HepG2 (cell line): ENCODE measurements around the gene NME7. TPM values are rescaled to one million over a fixed set of nuclear protein-coding genes. Genes with fewer than 3 reads are reported as not detected.
A peak's percentile ranks its signal among the peaks of the same experiment; 100 is the strongest.

Experiments
- ATF3 ChIP-seq: sonication (generic); formaldehyde crosslinking; IDR thresholded peaks from 2 replicates; pipeline ENCODE4 v1.4.0; 2020; ENCODE audit warnings: missing genetic modification reagents
- EZH2 ChIP-seq: conservative IDR thresholded peaks from 2 replicates; pipeline ENCODE4 v1.6.1; 2012; ENCODE audit warnings: mild to moderate bottlenecking, low read depth, low read length, moderate library complexity
- NPAS2 ChIP-seq: sonication (generic); formaldehyde crosslinking; IDR thresholded peaks from 2 replicates; pipeline ENCODE4 v1.8.0; 2022; ENCODE audit warnings: mild to moderate bottlenecking, missing genetic modification reagents, borderline replicate concordance
- RBAK ChIP-seq: sonication (generic); formaldehyde crosslinking; IDR thresholded peaks from 2 replicates; pipeline ENCODE4 v1.5.1; 2020; ENCODE audit warnings: mild to moderate bottlenecking, missing genetic modification reagents
- SIN3A ChIP-seq: IDR thresholded peaks from 2 replicates; pipeline ENCODE4 v1.6.1; 2011; ENCODE audit warnings: low read depth, mild to moderate bottlenecking, control low read depth, low read length, borderline replicate concordance
- SKIL ChIP-seq: sonication (generic); formaldehyde crosslinking; IDR thresholded peaks from 2 replicates; pipeline ENCODE4 v1.8.0; 2022; ENCODE audit warnings: missing genetic modification reagents, mild to moderate bottlenecking, moderate library complexity, borderline replicate concordance
- SRSF1 ChIP-seq: fragments of 200-400 bp; formaldehyde crosslinking; optimal IDR thresholded peaks from 2 replicates; pipeline ENCODE3; 2017; ENCODE audit warnings: mild to moderate bottlenecking, low read depth, low read length, moderate library complexity
- ZNF12 ChIP-seq: sonication (generic); formaldehyde crosslinking; IDR thresholded peaks from 2 replicates; pipeline ENCODE4 v1.5.0; 2020; ENCODE audit warnings: missing genetic modification reagents
- ZNF33B ChIP-seq: sonication (generic); formaldehyde crosslinking; IDR thresholded peaks from 2 replicates; pipeline ENCODE4 v1.5.1; 2020; ENCODE audit warnings: mild to moderate bottlenecking, missing genetic modification reagents
- ZNF704 ChIP-seq: sonication (generic); formaldehyde crosslinking; IDR thresholded peaks from 2 replicates; pipeline ENCODE4 v1.8.1; 2023; ENCODE audit warnings: mild to moderate bottlenecking, inconsistent platforms, moderate library complexity, missing genetic modification reagents, borderline replicate concordance
- polyA plus RNA-seq, 8 experiments: library from polyadenylated mRNA; depleted of rRNA in 3 of 8; stranded (reverse) in 7 of 8; unstranded in 1 of 8; fragments of >200 nt; fragmentation: Illumina TruSeq in 4 of 8; extraction: Trizol in 4 of 8; gene quantifications; 2 replicates each; pipeline versions ENCODE4 v1.2.1 to v1.2.3, GENCODE V29; 2011 to 2016; ENCODE audit warnings: low read depth in 4 of 8, missing spikeins in 1 of 8, mixed read lengths in 1 of 8; ENCODE audit not compliant: insufficient read depth in 1 of 8
- total RNA-seq, 5 experiments: library from RNA; depleted of rRNA; stranded (reverse); fragments of >200 nt; fragmentation: Illumina TruSeq; extraction: Trizol; gene quantifications; 2 replicates each; pipeline ENCODE4 v1.2.3, GENCODE V29; 2016; ENCODE audit warnings: low read depth in 1 of 5
- TF ChIP-seq, protein P1 (sequence below): sonication (generic); formaldehyde crosslinking; IDR thresholded peaks from 2 replicates; pipeline ENCODE4 v1.4.0; 2020; ENCODE audit warnings: mild to moderate bottlenecking, missing genetic modification reagents
- TF ChIP-seq, protein P2 (sequence below): IDR thresholded peaks from 2 replicates; pipeline ENCODE4 v1.6.1; 2012; ENCODE audit warnings: low read depth, low read length, improper control_type of control experiment

Gene NME7
- total and polyA plus RNA-seq, 2 of the 13 experiments (the other 11 are each of a cell fraction or from before 2014, with no cell fraction given) = 9.4 to 22.5 TPM

- TF ChIP-seq, protein P1, sequence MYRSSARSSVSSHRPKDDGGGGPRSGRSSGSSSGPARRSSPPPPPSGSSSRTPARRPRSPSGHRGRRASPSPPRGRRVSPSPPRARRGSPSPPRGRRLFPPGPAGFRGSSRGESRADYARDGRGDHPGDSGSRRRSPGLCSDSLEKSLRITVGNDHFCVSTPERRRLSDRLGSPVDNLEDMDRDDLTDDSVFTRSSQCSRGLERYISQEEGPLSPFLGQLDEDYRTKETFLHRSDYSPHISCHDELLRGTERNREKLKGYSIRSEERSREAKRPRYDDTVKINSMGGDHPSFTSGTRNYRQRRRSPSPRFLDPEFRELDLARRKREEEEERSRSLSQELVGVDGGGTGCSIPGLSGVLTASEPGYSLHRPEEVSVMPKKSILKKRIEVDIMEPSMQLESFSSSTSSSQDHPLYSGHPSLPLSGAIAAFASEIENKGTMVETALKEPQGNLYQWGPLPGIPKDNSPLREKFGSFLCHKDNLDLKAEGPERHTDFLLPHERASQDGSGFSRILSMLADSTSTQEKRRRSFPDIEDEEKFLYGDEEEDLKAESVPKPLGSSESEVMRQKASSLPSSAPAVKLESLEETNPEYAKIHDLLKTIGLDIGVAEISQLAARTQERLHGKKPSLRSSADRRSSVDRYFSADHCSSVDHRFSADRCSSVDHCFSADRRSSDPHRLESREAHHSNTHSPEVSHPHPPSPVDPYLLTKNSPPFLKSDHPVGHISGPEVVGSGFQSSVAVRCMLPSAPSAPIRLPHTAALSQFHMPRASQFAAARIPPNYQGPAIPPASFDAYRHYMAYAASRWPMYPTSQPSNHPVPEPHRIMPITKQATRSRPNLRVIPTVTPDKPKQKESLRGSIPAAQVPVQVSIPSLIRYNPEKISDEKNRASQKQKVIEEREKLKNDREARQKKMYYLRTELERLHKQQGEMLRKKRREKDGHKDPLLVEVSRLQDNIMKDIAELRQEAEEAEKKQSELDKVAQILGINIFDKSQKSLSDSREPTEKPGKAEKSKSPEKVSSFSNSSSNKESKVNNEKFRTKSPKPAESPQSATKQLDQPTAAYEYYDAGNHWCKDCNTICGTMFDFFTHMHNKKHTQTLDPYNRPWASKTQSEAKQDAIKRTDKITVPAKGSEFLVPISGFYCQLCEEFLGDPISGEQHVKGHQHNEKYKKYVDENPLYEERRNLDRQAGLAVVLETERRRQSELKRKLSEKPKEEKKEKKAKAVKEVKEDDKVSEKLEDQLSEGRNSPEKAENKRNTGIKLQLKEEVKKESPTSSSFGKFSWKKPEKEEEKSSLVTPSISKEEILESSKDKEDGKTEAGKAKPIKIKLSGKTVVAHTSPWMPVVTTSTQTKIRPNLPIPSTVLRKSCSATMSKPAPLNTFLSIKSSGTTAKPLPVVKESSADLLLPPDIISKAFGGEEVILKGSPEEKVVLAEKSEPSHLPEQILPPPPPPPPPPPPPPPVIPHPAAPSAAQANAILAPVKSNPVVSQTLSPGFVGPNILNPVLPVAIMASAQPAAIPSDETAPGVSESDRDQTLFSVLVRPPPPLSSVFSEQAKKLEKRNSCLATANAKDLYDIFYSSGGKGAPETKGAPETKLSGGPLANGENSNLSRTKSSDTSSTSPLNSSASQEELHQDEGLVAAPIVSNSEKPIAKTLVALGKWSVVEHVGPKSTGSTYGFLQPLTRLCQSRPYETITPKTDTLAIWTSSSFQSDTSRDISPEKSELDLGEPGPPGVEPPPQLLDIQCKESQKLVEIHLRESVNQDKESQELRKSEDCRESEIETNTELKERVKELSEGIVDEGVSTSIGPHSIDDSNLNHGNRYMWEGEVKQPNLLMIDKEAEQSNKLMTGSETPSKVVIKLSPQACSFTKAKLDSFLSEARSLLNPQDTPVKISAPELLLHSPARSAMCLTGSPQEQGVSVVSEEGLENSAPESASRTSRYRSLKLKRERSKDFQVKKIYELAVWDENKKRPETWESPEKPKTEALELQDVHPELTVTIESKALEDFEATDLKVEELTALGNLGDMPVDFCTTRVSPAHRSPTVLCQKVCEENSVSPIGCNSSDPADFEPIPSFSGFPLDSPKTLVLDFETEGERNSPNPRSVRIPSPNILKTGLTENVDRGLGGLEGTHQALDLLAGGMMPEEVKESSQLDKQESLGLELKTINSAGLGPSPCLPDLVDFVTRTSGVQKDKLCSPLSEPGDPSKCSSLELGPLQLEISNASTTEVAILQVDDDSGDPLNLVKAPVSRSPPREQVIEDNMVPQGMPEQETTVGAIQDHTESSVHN (CRISPR knock-in tag) = no peak
- TF ChIP-seq SIN3A (peak; percentile 83; the same call in 1 of the 2 replicates), SRSF1 (no peak), ATF3 (CRISPR knock-in tag) (peak; percentile 44; the same call in 1 of the 2 replicates), ZNF704 (CRISPR knock-in tag) (no peak), ZNF12 (CRISPR knock-in tag) (0 out of 2 replicates have a peak, but pooled peaks have one; percentile 27), NPAS2 (CRISPR knock-in tag) (no peak), SKIL (no peak), RBAK (peak; percentile 98), ZNF33B (no peak), EZH2 (no peak)
- TF ChIP-seq, protein P2, sequence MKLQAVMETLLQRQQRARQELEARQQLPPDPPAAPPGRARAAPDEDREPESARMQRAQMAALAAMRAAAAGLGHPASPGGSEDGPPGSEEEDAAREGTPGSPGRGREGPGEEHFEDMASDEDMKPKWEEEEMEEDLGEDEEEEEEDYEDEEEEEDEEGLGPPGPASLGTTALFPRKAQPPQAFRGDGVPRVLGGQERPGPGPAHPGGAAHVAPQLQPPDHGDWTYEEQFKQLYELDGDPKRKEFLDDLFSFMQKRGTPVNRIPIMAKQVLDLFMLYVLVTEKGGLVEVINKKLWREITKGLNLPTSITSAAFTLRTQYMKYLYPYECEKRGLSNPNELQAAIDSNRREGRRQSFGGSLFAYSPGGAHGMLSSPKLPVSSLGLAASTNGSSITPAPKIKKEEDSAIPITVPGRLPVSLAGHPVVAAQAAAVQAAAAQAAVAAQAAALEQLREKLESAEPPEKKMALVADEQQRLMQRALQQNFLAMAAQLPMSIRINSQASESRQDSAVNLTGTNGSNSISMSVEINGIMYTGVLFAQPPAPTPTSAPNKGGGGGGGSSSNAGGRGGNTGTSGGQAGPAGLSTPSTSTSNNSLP = no peak
These were observed 257.9 kb downstream of the NME7 start (continued) for GRCh38 chr1:169109561-169110134.
